GM12892 (cell line): ENCODE data around the gene IL11.

Source experiments
- POLR2A ChIP-seq: IDR thresholded peaks from 2 replicates; pipeline ENCODE4 v1.6.1; 2011; ENCODE audit warnings: low read depth, low read length, control low read depth
- POLR2AphosphoS5 ChIP-seq: IDR thresholded peaks from 2 replicates; pipeline ENCODE4 v1.6.1; 2011; ENCODE audit warnings: low read depth, low read length, control low read depth

DNA sequence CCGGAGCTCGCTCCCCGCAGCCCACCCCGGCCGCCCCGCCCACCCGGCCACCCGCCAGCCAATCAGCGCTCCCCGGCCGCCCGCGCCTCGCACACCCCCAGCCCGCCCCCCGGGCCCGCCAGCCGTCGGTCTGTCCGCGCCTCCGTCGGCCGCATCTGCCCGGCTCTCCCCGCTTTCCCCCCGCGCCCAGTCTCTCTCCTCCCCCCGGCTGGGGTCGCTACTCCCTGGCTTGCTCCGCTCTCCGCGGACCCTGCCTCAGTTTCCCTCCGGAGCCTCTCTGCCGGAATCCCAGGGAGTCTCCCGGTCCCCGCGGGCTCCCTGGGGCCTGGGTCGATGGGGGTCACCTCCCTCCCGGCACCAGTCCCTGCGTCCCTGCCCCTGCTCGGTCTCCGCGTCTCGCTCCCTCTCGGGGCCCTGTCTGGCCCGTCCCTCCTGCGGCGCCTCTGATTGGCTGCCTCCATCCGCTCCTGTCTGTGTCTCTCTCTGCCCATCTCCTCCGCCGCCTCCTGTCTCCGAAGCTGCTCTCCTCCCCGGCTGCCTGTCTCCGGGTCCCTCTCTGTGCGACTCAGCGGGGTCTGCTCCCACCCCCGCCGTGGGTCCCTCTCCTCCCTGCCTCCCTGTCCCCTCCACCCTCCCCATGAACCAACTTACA is 484 bp downstream of the IL11 start:
- TF ChIP-seq POLR2A (no peak), POLR2AphosphoS5 (no peak)
